Activated naive CD4-positive, alpha-beta T cell treated with anti-CD3 and anti-CD28 coated beads, Interleukin-2, amount 50 U/mL, for 24 hours (primary cell): Measurements from ENCODE around the gene RPGR.

ENCODE experiments used
- H3K27ac Mint-ChIP-seq: one replicate; pipeline ENCODE4 v1.8.0; 2021; ENCODE audit warnings: mild to moderate bottlenecking, mixed read lengths
- H3K27me3 Mint-ChIP-seq: one replicate; pipeline ENCODE4 v1.8.0; 2021; ENCODE audit warnings: mixed read lengths
- H3K36me3 Mint-ChIP-seq: one replicate; pipeline ENCODE4 v1.8.0; 2021; ENCODE audit warnings: mixed read lengths
- H3K4me1 Mint-ChIP-seq: one replicate; pipeline ENCODE4 v1.8.0; 2021; ENCODE audit warnings: mixed read lengths
- H3K4me3 Mint-ChIP-seq: one replicate; pipeline ENCODE4 v1.8.0; 2021; ENCODE audit warnings: mild to moderate bottlenecking, mixed read lengths
- H3K9me3 Mint-ChIP-seq: one replicate; pipeline ENCODE4 v1.8.0; 2021; ENCODE audit warnings: mixed read lengths

RPGR gene, protein sequence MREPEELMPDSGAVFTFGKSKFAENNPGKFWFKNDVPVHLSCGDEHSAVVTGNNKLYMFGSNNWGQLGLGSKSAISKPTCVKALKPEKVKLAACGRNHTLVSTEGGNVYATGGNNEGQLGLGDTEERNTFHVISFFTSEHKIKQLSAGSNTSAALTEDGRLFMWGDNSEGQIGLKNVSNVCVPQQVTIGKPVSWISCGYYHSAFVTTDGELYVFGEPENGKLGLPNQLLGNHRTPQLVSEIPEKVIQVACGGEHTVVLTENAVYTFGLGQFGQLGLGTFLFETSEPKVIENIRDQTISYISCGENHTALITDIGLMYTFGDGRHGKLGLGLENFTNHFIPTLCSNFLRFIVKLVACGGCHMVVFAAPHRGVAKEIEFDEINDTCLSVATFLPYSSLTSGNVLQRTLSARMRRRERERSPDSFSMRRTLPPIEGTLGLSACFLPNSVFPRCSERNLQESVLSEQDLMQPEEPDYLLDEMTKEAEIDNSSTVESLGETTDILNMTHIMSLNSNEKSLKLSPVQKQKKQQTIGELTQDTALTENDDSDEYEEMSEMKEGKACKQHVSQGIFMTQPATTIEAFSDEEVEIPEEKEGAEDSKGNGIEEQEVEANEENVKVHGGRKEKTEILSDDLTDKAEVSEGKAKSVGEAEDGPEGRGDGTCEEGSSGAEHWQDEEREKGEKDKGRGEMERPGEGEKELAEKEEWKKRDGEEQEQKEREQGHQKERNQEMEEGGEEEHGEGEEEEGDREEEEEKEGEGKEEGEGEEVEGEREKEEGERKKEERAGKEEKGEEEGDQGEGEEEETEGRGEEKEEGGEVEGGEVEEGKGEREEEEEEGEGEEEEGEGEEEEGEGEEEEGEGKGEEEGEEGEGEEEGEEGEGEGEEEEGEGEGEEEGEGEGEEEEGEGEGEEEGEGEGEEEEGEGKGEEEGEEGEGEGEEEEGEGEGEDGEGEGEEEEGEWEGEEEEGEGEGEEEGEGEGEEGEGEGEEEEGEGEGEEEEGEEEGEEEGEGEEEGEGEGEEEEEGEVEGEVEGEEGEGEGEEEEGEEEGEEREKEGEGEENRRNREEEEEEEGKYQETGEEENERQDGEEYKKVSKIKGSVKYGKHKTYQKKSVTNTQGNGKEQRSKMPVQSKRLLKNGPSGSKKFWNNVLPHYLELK

GRCh38 chrX:38327007-38327774 lies at the start of gene RPGR:
Gene RPGR, minus strand, starts transcription at chrX:38327509. Its CDS starts 142 bp downstream, at chrX:38327367.
- H3K27ac Mint-ChIP-seq: peak within 1 kb of the TSS; percentile 95
- H3K4me3 Mint-ChIP-seq: peak within 1 kb of the TSS; percentile 96
- peaks cover 26% of the 10 kb centered on the region for H3K4me1 Mint-ChIP-seq
- no peaks in the 10 kb centered on the region for H3K36me3 Mint-ChIP-seq
- no peaks in the 10 kb centered on the region for H3K27me3 Mint-ChIP-seq
- no peaks in the 10 kb centered on the region for H3K9me3 Mint-ChIP-seq

- H3K27me3 Mint-ChIP-seq: peaks cover 6% of the 10 kb centered on the region
- no peak overlapping the region for H3K4me3 Mint-ChIP-seq
- H3K27ac Mint-ChIP-seq: no peak overlapping the region
- no peaks in the 10 kb centered on the region for H3K36me3 Mint-ChIP-seq
- H3K4me1 Mint-ChIP-seq: no peaks in the 10 kb centered on the region
- no peaks in the 10 kb centered on the region for H3K9me3 Mint-ChIP-seq
Measured at GRCh38 chrX:38376747-38377146, 49.4 kb upstream of the RPGR start.

- no peaks in the 10 kb centered on the region for H3K4me1 Mint-ChIP-seq
- H3K36me3 Mint-ChIP-seq: no peaks in the 10 kb centered on the region
- no peak overlapping the region for H3K27ac Mint-ChIP-seq
- H3K9me3 Mint-ChIP-seq: no peaks in the 10 kb centered on the region
- peaks cover 5% of the 10 kb centered on the region for H3K27me3 Mint-ChIP-seq
- no peak overlapping the region for H3K4me3 Mint-ChIP-seq
Measured at GRCh38 chrX:38375891-38376290, 48.6 kb upstream of the RPGR start.

GRCh38 chrX:38374431-38374830 lies 47.1 kb upstream of the RPGR start:
- Mint-ChIP-seq H3K4me1 (no peaks in the 10 kb centered on the region), H3K27me3 (peaks cover 4% of the 10 kb centered on the region), H3K27ac (no peak overlapping the region), H3K9me3 (no peaks in the 10 kb centered on the region), H3K36me3 (no peaks in the 10 kb centered on the region), H3K4me3 (no peak overlapping the region)

GRCh38 chrX:38371641-38372040 lies 44.3 kb upstream of the RPGR start:
- Mint-ChIP-seq H3K36me3 (no peaks in the 10 kb centered on the region), H3K9me3 (no peaks in the 10 kb centered on the region), H3K27me3 (peaks cover 4% of the 10 kb centered on the region), H3K4me3 (no peak overlapping the region), H3K27ac (no peak overlapping the region), H3K4me1 (no peaks in the 10 kb centered on the region)

DNA sequence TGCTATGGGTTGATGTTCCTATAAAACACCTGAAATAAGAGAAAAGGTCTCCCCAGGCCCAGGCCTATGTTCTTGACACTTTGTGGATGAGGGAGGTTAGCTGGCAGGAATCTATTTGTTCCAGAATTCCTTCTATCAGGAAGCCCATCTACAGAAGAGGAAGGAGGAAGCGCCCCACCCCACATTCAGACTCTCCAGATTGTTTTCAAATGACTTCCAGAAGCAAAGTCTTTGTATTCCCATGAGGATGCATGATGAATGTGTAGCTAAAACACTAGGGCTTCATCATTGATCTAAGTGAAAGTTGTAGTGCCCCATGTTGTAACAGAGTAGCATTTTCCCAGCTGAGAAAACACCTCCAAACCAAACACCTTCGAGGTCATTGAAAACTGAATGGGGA lies 41.5 kb upstream of the RPGR start:
- Mint-ChIP-seq H3K9me3 (no peaks in the 10 kb centered on the region), H3K36me3 (no peaks in the 10 kb centered on the region), H3K4me3 (no peak overlapping the region), H3K4me1 (no peaks in the 10 kb centered on the region), H3K27ac (no peak overlapping the region), H3K27me3 (peaks cover 6% of the 10 kb centered on the region)

- H3K27ac Mint-ChIP-seq: no peak overlapping the region
- H3K9me3 Mint-ChIP-seq: no peaks in the 10 kb centered on the region
- H3K4me1 Mint-ChIP-seq: no peaks in the 10 kb centered on the region
- peaks cover 1% of the 10 kb centered on the region for H3K27me3 Mint-ChIP-seq
- H3K4me3 Mint-ChIP-seq: no peak overlapping the region
- no peaks in the 10 kb centered on the region for H3K36me3 Mint-ChIP-seq
Measured at GRCh38 chrX:38365954-38366353, 38.6 kb upstream of the RPGR start.

GRCh38 chrX:38363046-38363445 lies 35.7 kb upstream of the RPGR start:
- no peaks in the 10 kb centered on the region for H3K36me3 Mint-ChIP-seq
- H3K9me3 Mint-ChIP-seq: no peaks in the 10 kb centered on the region
- no peak overlapping the region for H3K4me3 Mint-ChIP-seq
- no peaks in the 10 kb centered on the region for H3K4me1 Mint-ChIP-seq
- H3K27ac Mint-ChIP-seq: no peak overlapping the region
- H3K27me3 Mint-ChIP-seq: peaks cover 1% of the 10 kb centered on the region

DNA sequence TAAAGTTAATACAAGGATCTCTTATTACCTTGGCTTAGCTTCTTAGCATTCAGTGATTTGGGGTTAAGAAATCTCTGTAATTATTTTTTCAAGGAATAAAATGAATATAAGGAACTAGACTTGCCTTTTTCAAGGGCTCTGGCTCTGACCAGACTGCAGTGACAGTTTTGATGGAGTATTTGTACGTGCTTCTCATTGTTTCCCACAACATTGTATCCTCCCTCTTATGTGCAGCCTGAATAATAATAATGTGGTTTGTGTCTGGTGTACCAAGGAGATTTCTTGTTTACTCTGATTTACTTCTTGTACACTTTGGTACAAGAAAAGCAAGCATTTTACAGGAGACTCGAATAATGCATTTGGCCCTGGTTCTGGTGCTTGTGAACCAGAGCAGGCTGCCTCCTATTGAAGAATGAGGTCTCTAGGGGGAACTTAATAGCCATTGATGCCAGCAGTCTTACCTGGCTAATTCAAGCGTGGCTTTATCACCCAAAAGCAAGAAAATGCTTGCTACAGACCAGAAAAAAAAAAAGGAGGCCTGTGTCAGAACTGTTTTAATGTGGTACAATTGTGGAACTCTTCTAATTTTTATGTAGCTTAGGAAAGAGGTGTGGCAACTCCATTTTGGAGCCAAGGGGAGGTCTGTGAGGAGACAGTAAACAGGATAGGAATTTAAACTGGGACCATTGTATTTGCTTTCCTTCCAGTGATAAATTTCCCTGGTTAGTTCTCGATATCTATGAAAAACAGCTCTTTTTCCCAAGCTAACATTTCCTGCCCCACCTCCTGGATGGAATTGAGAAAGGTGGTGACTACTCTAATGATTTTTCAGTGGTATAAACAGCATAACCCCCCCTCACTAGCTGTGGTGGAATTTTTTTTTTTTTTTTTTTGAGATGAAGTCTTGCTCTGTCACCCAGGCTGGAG lies 30.7 kb upstream of the RPGR start:
- no peak overlapping the region for H3K4me3 Mint-ChIP-seq
- no peak overlapping the region for H3K27ac Mint-ChIP-seq
- no peaks in the 10 kb centered on the region for H3K27me3 Mint-ChIP-seq
- H3K9me3 Mint-ChIP-seq: no peaks in the 10 kb centered on the region
- H3K36me3 Mint-ChIP-seq: no peaks in the 10 kb centered on the region
- no peaks in the 10 kb centered on the region for H3K4me1 Mint-ChIP-seq

DNA sequence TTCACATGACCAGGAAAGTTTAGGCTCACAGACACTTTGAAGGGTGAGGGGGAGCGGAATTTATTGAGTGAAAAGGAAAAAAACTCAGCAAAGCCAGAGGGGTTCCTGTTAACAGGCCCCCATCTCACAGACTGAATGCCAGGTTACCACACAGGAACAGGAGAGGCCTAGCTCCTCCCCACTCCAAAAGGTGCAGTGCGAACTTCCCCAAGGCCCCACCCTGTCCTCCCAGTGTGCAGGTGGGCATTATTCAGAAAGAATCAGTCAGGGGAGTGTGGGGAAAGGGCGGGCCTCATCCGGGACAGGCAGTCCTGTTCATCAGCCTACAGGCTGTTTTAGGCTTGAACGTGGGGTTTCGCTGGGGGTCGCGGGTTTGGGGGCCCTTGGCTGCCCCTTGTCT lies 29.1 kb upstream of the RPGR start:
- H3K4me3 Mint-ChIP-seq: no peak overlapping the region
- H3K27ac Mint-ChIP-seq: no peak overlapping the region
- H3K9me3 Mint-ChIP-seq: no peaks in the 10 kb centered on the region
- H3K4me1 Mint-ChIP-seq: no peaks in the 10 kb centered on the region
- no peaks in the 10 kb centered on the region for H3K27me3 Mint-ChIP-seq
- H3K36me3 Mint-ChIP-seq: no peaks in the 10 kb centered on the region

DNA sequence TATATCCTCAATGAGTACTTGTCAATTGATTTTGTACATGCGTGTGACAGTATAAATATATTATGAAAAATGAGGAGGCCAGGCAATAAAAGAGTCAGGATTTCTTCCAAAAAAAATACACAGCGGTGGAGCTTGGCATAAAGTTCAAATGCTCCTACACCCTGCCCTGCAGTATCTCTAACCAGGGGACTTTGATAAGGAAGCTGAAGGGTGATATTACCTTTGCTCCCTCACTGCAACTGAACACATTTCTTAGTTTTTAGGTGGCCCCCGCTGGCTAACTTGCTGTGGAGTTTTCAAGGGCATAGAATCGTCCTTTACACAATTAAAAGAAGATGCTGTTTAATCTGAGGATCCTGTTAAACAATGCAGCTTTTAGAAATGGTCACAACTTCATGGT lies 25.1 kb upstream of the RPGR start, which contains the start of gene OTC:
OTC (plus strand) TSS at position 243 of the 400 bp plus-strand sequence; CDS start at position 336, 93 bp downstream.
- Mint-ChIP-seq H3K36me3 (no peaks in the 10 kb centered on the region), H3K4me1 (no peaks in the 10 kb centered on the region), H3K27ac (no peak within 1 kb of the TSS), H3K9me3 (no peaks in the 10 kb centered on the region), H3K4me3 (no peak within 1 kb of the TSS), H3K27me3 (peaks cover 7% of the 10 kb centered on the region)

DNA sequence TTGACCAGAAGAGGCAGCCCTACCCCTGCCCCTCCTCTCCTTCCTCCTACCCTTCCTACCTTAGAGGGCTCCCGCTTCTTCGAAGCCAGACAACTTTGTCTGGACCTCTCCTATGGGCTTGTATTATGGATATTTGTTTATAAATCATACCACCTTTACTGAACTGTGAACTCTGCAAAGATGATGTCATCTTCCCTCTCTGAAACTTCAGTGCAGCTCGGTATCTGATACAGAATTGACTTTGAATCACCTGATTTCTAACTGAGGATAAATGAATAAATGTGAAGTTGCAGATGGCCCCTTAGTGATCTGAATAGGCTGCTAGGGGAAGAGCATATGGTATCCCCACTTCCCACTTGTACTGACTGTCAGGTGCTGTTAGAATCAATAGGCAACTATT lies 24.0 kb upstream of the RPGR start:
- H3K4me3 Mint-ChIP-seq: no peak overlapping the region
- no peaks in the 10 kb centered on the region for H3K4me1 Mint-ChIP-seq
- H3K27ac Mint-ChIP-seq: no peak overlapping the region
- no peaks in the 10 kb centered on the region for H3K9me3 Mint-ChIP-seq
- H3K27me3 Mint-ChIP-seq: peaks cover 7% of the 10 kb centered on the region
- no peaks in the 10 kb centered on the region for H3K36me3 Mint-ChIP-seq

GRCh38 chrX:38347136-38347535 lies 19.8 kb upstream of the RPGR start:
- H3K27ac Mint-ChIP-seq: no peak overlapping the region
- H3K36me3 Mint-ChIP-seq: no peaks in the 10 kb centered on the region

DNA sequence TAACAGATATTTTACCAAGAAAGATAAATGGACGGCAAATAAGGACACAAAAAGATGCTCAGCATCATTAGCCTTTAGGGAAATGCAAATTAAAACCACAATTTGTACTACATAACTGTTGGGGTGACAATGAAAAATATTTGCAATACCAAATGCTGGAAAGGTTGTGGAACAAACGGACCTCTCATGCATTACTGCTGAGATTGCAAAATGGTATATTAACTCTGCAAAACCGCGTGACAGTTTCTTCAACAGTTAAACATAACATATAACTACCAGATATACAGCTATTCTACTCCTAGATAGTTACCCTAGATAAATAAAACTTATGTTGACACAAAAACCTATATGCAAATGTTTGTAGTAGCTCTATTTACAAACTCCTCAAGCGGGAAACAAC lies 18.8 kb upstream of the RPGR start:
- Mint-ChIP-seq H3K27ac (no peak overlapping the region), H3K9me3 (no peaks in the 10 kb centered on the region), H3K4me3 (no peak overlapping the region), H3K4me1 (no peaks in the 10 kb centered on the region), H3K36me3 (no peaks in the 10 kb centered on the region), H3K27me3 (peaks cover 12% of the 10 kb centered on the region)

More at GRCh38 chrX:38347136-38347535, 19.8 kb upstream of the RPGR start:
- no peak overlapping the region for H3K4me3 Mint-ChIP-seq
- H3K27me3 Mint-ChIP-seq: peaks cover 8% of the 10 kb centered on the region
- no peaks in the 10 kb centered on the region for H3K9me3 Mint-ChIP-seq
- H3K4me1 Mint-ChIP-seq: no peaks in the 10 kb centered on the region
